Liver (tissue), 9 donors: ENCODE data around the gene EYA4. TPM values are rescaled to one million over a fixed set of nuclear protein-coding genes. Genes with fewer than 3 reads are reported as not detected.

Source experiments
- DNase-seq: peaks from one replicate; pipeline ENCODE4 v3.0.0-alpha.2; 2017; ENCODE audit warnings: low spot score
- H3K27ac ChIP-seq, 2 donors: one replicate each; pipeline ENCODE4 v1.7.0; 2013; ENCODE audit warnings: inconsistent platforms in 2 of 2, low read length in 2 of 2, control low read depth in 1 of 2, low read depth in 1 of 2, mild to moderate bottlenecking in 1 of 2
- H3K27me3 ChIP-seq, 4 donors: one replicate each; pipeline versions ENCODE4 v1.6.1 to v1.7.0; 2013; ENCODE audit warnings: low read length in 3 of 4, inconsistent platforms in 1 of 4, mild to moderate bottlenecking in 1 of 4, moderate library complexity in 1 of 4; ENCODE audit not compliant: control insufficient read depth in 4 of 4, insufficient read depth in 4 of 4
- H3K36me3 ChIP-seq, 4 donors: one replicate each; pipeline versions ENCODE4 v1.6.1 to v1.7.0; 2013; ENCODE audit warnings: low read length in 3 of 4, mild to moderate bottlenecking in 3 of 4, low read depth in 1 of 4, moderate library complexity in 1 of 4; ENCODE audit not compliant: control insufficient read depth in 4 of 4, insufficient read depth in 3 of 4
- H3K4me1 ChIP-seq, 4 donors: one replicate each; pipeline versions ENCODE4 v1.6.1 to v1.7.0; 2013; ENCODE audit warnings: low read length in 3 of 4, mild to moderate bottlenecking in 3 of 4, moderate library complexity in 1 of 4; ENCODE audit not compliant: control insufficient read depth in 4 of 4, insufficient read depth in 4 of 4
- H3K4me3 ChIP-seq, 3 donors: one replicate each; pipeline versions ENCODE4 v1.6.1 to v1.7.0; 2013; ENCODE audit warnings: low read length in 3 of 3, control low read depth in 1 of 3, low read depth in 1 of 3, mild to moderate bottlenecking in 1 of 3
- H3K9ac ChIP-seq, 2 donors: one replicate each; pipeline ENCODE4 v1.7.0; 2013; ENCODE audit warnings: low read length in 2 of 2, mild to moderate bottlenecking in 2 of 2, moderate library complexity in 2 of 2, control low read depth in 1 of 2, low read depth in 1 of 2
- H3K9me3 ChIP-seq, 4 donors: one replicate each; pipeline versions ENCODE4 v1.6.1 to v1.7.0; 2013; ENCODE audit warnings: low read length in 3 of 4; ENCODE audit not compliant: control insufficient read depth in 4 of 4
- CTCF ChIP-seq: fragments of 150-350 bp; IDR thresholded peaks from 2 replicates; pipeline ENCODE4 v1.5.1; 2017; ENCODE audit warnings: improper control_type of control experiment, low read depth, low read length; ENCODE audit not compliant: missing input control
- EGR1 ChIP-seq, 2 donors: IDR thresholded peaks; 2 replicates each; pipeline ENCODE4 v1.6.1; 2016 to 2018; ENCODE audit warnings: antibody characterized with exemption in 2 of 2, low read depth in 2 of 2
- FOXA1 ChIP-seq: IDR thresholded peaks from 2 replicates; pipeline ENCODE4 v1.6.1; 2016; ENCODE audit warnings: antibody characterized with exemption
- FOXA2 ChIP-seq: IDR thresholded peaks from 2 replicates; pipeline ENCODE4 v1.6.1; 2016; ENCODE audit warnings: antibody characterized with exemption
- GABPA ChIP-seq, 2 donors: IDR thresholded peaks in 1 of 2; conservative IDR thresholded peaks in 1 of 2; 2 replicates each; pipeline ENCODE4 v1.6.1; 2016; ENCODE audit warnings: antibody characterized with exemption in 2 of 2, mild to moderate bottlenecking in 1 of 2, moderate library complexity in 1 of 2
- HNF4A ChIP-seq, 2 donors: conservative IDR thresholded peaks; 2 replicates each; pipeline ENCODE4 v1.6.1; 2016; ENCODE audit warnings: antibody characterized with exemption in 2 of 2, mild to moderate bottlenecking in 2 of 2
- HNF4G ChIP-seq: IDR thresholded peaks from 2 replicates; pipeline ENCODE4 v1.6.1; 2016; ENCODE audit warnings: antibody characterized with exemption
- JUND ChIP-seq, 2 donors: IDR thresholded peaks; 2 replicates each; pipeline ENCODE4 v1.6.1; 2016; ENCODE audit warnings: antibody characterized with exemption in 2 of 2
- NR2F2 ChIP-seq: IDR thresholded peaks from 2 replicates; pipeline ENCODE4 v1.6.1; 2016; ENCODE audit warnings: antibody characterized with exemption
- RAD21 ChIP-seq, 2 donors: IDR thresholded peaks; 2 replicates each; pipeline ENCODE4 v1.6.1; 2016; ENCODE audit warnings: antibody characterized with exemption in 2 of 2, mild to moderate bottlenecking in 2 of 2
- REST ChIP-seq: IDR thresholded peaks from 2 replicates; pipeline ENCODE4 v1.6.1; 2016; ENCODE audit warnings: antibody characterized with exemption, mild to moderate bottlenecking
- RXRA ChIP-seq, 2 donors: IDR thresholded peaks; 2 replicates each; pipeline ENCODE4 v1.6.1; 2017 to 2018; ENCODE audit warnings: antibody characterized with exemption in 2 of 2, mild to moderate bottlenecking in 1 of 2
- SP1 ChIP-seq: IDR thresholded peaks from 2 replicates; pipeline ENCODE4 v1.6.1; 2018; ENCODE audit warnings: antibody characterized with exemption, mild to moderate bottlenecking
- TAF1 ChIP-seq: conservative IDR thresholded peaks from 2 replicates; pipeline ENCODE4 v1.6.1; 2016; ENCODE audit warnings: antibody characterized with exemption, mild to moderate bottlenecking
- YY1 ChIP-seq: IDR thresholded peaks from 2 replicates; pipeline ENCODE4 v1.6.1; 2016; ENCODE audit warnings: antibody characterized with exemption, mild to moderate bottlenecking
- ZBTB33 ChIP-seq: IDR thresholded peaks from 2 replicates; pipeline ENCODE4 v1.6.1; 2016; ENCODE audit warnings: antibody characterized with exemption
- WGBS: extraction: QIAGEN DNeasy Blood & Tissue Kit; methylation state at CpG from one replicate; pipeline ENCODE4 v1.1.7; 2013; 5-methylcytosine and 5-hydroxymethylcytosine counted together
- polyA plus RNA-seq, 2 donors: library from polyadenylated mRNA; stranded (reverse) in 1 of 2; unstranded in 1 of 2; fragments of 200-250 nt in 1 of 2; fragments of >200 nt in 1 of 2; fragmentation: Nextera tagmentation in 1 of 2; extraction: Ambion mirVana in 1 of 2; gene quantifications; one replicate each; pipeline versions ENCODE4 v1.2.1 to v1.2.3, GENCODE V29; 2013 to 2015
- total RNA-seq, 2 donors: library from RNA; depleted of rRNA; stranded (reverse); fragments of >200 nt; gene quantifications; one replicate each; pipeline ENCODE4 v1.2.3, GENCODE V29; 2014
- TF ChIP-seq, protein P1 (sequence below): IDR thresholded peaks from 2 replicates; pipeline ENCODE4 v1.6.1; 2016; ENCODE audit warnings: antibody characterized with exemption
- TF ChIP-seq, protein P2 (sequence below): IDR thresholded peaks from 2 replicates; pipeline ENCODE4 v1.6.1; 2016; ENCODE audit warnings: antibody characterized with exemption
- donor health status: healthy.
- donor health status: healthy.
- donor health status: healthy.
- donor health status: healthy.
- donor health status: healthy.

Gene EYA4
- total and polyA plus RNA-seq, 4 donors, result 0.05 to 0.50 TPM; not detected in 2

DNA sequence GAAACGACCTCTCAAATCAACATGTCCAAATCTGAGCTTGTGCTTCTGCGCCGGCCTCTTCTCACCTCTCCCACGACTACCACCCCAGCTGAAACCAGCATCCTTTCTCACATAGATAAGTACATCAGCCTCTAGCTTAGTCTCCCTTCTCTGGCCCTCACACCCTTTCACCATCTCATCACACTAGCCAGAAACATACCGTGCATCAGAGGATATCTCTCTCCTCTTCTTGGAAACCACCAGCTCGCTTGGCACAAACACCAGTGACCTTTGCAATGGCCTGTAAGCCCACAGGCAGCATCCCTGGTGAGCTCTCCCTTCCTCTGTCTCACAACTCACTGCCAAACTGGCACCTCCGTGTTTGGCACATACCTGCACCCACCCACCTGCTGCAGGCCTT lies 291.8 kb downstream of the EYA4 start:
- 59% methylated on average over 7 of the region's 7 CpGs for WGBS
- H3K9me3 ChIP-seq, result no peaks in the 10 kb centered on the region
- no peak overlapping the region for H3K4me3 ChIP-seq
- peaks cover 0 to 2% (median 0%) of the 10 kb centered on the region in 4 donors for H3K27me3 ChIP-seq
- TF ChIP-seq, protein P1, sequence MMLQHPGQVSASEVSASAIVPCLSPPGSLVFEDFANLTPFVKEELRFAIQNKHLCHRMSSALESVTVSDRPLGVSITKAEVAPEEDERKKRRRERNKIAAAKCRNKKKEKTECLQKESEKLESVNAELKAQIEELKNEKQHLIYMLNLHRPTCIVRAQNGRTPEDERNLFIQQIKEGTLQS, result no peak
- TF ChIP-seq RXRA (IDR thresholded peaks at IDR 0.05) (no peak), RAD21 (IDR thresholded peaks at IDR 0.05) (no peak)
- no peaks in the 10 kb centered on the region for H3K36me3 ChIP-seq
- no peak overlapping the region for H3K27ac ChIP-seq
- no peak for DNase-seq
- no peak overlapping the region for H3K9ac ChIP-seq
- no peaks in the 10 kb centered on the region for H3K4me1 ChIP-seq

DNA sequence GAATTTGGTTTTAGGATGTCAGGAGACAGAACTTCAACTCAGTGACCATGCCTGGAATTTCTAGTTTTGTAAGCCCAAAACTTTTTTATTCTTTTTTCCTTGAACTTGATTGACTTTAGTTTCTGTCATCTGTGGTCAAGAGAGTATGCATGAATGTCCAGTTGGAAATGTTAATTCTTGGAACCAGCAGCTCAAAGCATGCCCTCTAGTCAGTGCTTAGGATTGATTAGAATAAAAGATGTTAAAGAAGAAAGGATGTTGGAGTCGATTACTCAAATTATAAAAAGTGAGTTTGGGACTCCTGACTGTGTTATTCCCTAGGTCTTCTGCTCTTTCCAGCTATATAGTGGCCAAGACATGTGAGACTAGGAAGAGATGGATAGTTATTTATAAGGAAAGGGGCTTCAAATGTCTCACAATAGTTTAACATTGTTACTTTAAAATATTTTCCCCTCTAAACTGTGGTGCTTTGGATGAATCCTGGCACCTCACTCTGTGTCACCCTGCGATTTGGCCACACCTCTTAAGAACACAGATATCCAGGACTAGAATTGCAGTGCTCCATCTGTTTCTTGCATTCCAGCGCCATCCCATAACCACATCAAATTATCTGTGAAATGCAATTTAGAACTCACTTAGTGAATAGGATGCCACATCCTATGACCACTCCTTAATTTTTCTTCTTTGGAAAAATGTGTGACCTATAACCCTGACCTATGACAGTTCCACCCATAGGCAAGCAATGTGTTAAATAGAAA lies 298.5 kb downstream of the EYA4 start:
- H3K27me3 ChIP-seq, result peaks cover 0 to 3% (median 0%) of the 10 kb centered on the region in 4 donors
- 71% methylated on average over 3 of the region's 3 CpGs for WGBS

More for the DNA sequence above, 298.5 kb downstream of the EYA4 start:
- no peaks in the 10 kb centered on the region for H3K9me3 ChIP-seq
- no peak overlapping the region for H3K4me3 ChIP-seq
- H3K27ac ChIP-seq, result no peak overlapping the region
- DNase-seq, result no peak
- TF ChIP-seq TAF1 (no peak), RAD21 (IDR thresholded peaks at IDR 0.05) (no peak), FOXA1 (no peak), ZBTB33 (no peak), GABPA (IDR thresholded peaks at IDR 0.05 in 1 of 2, conservative IDR thresholded peaks at IDR 0.05 in 1 of 2) (no peak), FOXA2 (no peak), HNF4G (no peak), HNF4A (conservative IDR thresholded peaks at IDR 0.05) (no peak), EGR1 (IDR thresholded peaks at IDR 0.05; ENCODE audit: low read depth in 2 of 2) (no peak), YY1 (no peak), RXRA (IDR thresholded peaks at IDR 0.05) (no peak), JUND (IDR thresholded peaks at IDR 0.05) (no peak), REST (no peak), NR2F2 (no peak), SP1 (no peak), CTCF (no peak)
- TF ChIP-seq, protein P2, sequence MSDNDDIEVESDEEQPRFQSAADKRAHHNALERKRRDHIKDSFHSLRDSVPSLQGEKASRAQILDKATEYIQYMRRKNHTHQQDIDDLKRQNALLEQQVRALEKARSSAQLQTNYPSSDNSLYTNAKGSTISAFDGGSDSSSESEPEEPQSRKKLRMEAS, result no peak
- TF ChIP-seq, protein P1, result no peak
- no peaks in the 10 kb centered on the region for H3K36me3 ChIP-seq
- no peaks in the 10 kb centered on the region for H3K4me1 ChIP-seq
- no peak overlapping the region for H3K9ac ChIP-seq
